Neural cell (in vitro differentiated cells): ENCODE measurements around the gene MEGF11.

Source experiments
- CTCF ChIP-seq: fragments of 450-650 bp; IDR thresholded peaks from 2 replicates; pipeline ENCODE4 v1.5.1; 2014; ENCODE audit warnings: antibody characterized with exemption, mild to moderate bottlenecking, moderate library complexity; ENCODE audit not compliant: poor library complexity, severe bottlenecking
- EZH2 ChIP-seq: fragments of 200-600, 300-800 bp; shearing (Covaris generic), sonication (generic); IDR thresholded peaks from 2 replicates; pipeline ENCODE4 v1.6.1; 2014; ENCODE audit warnings: antibody characterized with exemption, low read length, borderline replicate concordance, mild to moderate bottlenecking; ENCODE audit not compliant: insufficient read depth, poor library complexity, severe bottlenecking
- REST ChIP-seq: IDR thresholded peaks from 2 replicates; pipeline ENCODE4 v1.6.1; 2012; ENCODE audit warnings: borderline replicate concordance

- no peak for TF ChIP-seq CTCF
- no peak for TF ChIP-seq EZH2
- TF ChIP-seq REST: no peak
These were observed 371.6 kb downstream of the MEGF11 start for GRCh38 chr15:65881766-65882434.
